ENCODE data around the gene LARP6. TPM values are rescaled to one million over a fixed set of nuclear protein-coding genes. Genes with fewer than 3 reads are reported as not detected.
"Not testable (repeated sequence)": the region's sequence is repeated elsewhere in the genome, so short reads cannot be mapped to it uniquely, and the experiment has no call there.

LARP6 gene
- polyA plus RNA-seq, 1 donor (not counting 4 experiments of a cell fraction or from before 2014, with no cell fraction given): 66.1 TPM

DNA sequence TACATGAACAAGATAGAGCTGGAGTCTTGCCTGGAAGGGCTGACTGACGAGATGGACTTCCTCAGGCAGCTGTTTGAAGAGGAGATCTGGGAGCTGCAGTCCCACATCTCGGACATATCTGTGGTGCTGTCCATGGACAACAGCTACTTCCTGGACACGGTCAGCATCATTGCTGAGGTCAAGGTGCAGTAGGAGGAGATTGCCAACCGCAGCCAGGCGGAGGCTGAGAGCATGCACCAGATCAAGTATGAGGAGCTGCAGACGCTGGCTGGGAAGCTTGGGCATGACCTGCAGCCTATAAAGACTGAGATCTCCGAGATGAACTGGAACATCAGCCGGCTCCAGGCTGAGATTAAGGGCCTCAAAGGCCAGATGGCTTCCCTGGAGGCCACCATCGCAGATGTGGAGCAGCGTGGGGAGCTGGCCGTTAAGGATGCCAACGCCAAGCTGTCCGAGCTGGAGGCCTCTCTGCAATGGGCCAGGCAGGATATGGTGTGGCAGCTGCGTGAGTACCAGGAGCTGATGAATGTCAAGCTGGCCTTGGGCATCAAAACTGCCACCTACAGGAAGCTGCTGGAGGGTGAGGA is 5.5 kb upstream of the LARP6 start:
- FAIRE-seq: no peak
- no peak overlapping the region for H3K27ac ChIP-seq (ENCODE audit: control insufficient read depth, insufficient read depth, low read length)
- H3K9me3 ChIP-seq (ENCODE audit: control insufficient read depth, low read depth, low read length): no peaks in the 10 kb centered on the region
- H2AFZ ChIP-seq (ENCODE audit: control insufficient read depth, low read length): no peak overlapping the region
- no peaks in the 10 kb centered on the region for H3K27me3 ChIP-seq (ENCODE audit: control insufficient read depth, extremely low read depth, insufficient read depth, low read length)
- H3K4me3 ChIP-seq (ENCODE audit: control insufficient read depth in 2 of 3, extremely low read depth in 1 of 3, insufficient read depth in 2 of 3, low read depth in 1 of 3, low read length in 3 of 3): no peak overlapping the region
- H3K79me2 ChIP-seq (ENCODE audit: control insufficient read depth, insufficient read depth, low read length): no peaks in the 10 kb centered on the region
- H3K4me2 ChIP-seq (ENCODE audit: control insufficient read depth, extremely low read depth, insufficient read depth, low read depth, low read length): no peak overlapping the region
- dilution Hi-C loops (cut with MboI; ENCODE audit: extremely low pct_ligation_motif_present, low sequenced_read_pairs): no loop called here
- peaks cover 37% of the 10 kb centered on the region for H3K4me1 ChIP-seq (ENCODE audit: control insufficient read depth, extremely low read depth, insufficient read depth, low read length)
- DNase-seq (ENCODE audit: low read depth, low spot score): no peak
- no peak overlapping the region for H3K9ac ChIP-seq (ENCODE audit: control insufficient read depth, extremely low read depth, insufficient read depth, low read length)
- H3K9me1 ChIP-seq (ENCODE audit: control insufficient read depth, extremely low read depth, insufficient read depth, low read length): no peaks in the 10 kb centered on the region
- no peaks in the 10 kb centered on the region for H4K20me1 ChIP-seq (ENCODE audit: control insufficient read depth, extremely low read depth, insufficient read depth, low read length)
- TF ChIP-seq EZH2 (IDR thresholded peaks at IDR 0.05; ENCODE audit: low read length): no peak
- TF ChIP-seq, protein P1, sequence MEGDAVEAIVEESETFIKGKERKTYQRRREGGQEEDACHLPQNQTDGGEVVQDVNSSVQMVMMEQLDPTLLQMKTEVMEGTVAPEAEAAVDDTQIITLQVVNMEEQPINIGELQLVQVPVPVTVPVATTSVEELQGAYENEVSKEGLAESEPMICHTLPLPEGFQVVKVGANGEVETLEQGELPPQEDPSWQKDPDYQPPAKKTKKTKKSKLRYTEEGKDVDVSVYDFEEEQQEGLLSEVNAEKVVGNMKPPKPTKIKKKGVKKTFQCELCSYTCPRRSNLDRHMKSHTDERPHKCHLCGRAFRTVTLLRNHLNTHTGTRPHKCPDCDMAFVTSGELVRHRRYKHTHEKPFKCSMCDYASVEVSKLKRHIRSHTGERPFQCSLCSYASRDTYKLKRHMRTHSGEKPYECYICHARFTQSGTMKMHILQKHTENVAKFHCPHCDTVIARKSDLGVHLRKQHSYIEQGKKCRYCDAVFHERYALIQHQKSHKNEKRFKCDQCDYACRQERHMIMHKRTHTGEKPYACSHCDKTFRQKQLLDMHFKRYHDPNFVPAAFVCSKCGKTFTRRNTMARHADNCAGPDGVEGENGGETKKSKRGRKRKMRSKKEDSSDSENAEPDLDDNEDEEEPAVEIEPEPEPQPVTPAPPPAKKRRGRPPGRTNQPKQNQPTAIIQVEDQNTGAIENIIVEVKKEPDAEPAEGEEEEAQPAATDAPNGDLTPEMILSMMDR (optimal IDR thresholded peaks at IDR 0.05 in 1 of 3, IDR thresholded peaks at IDR 0.05 in 1 of 3, conservative IDR thresholded peaks at IDR 0.05 in 1 of 3; ENCODE audit: extremely low read depth in 1 of 3, insufficient read depth in 2 of 3, low read length in 3 of 3): no peak
- H3K36me3 ChIP-seq (ENCODE audit: control insufficient read depth in 2 of 2, extremely low read depth in 1 of 2, insufficient read depth in 2 of 2, low read length in 2 of 2): no peaks in the 10 kb centered on the region

- H3K9me3 ChIP-seq (ENCODE audit: control insufficient read depth, low read depth, low read length); H3K9ac ChIP-seq (ENCODE audit: control insufficient read depth, extremely low read depth, insufficient read depth, low read length); H3K4me2 ChIP-seq (ENCODE audit: control insufficient read depth, extremely low read depth, insufficient read depth, low read depth, low read length); H4K20me1 ChIP-seq (ENCODE audit: control insufficient read depth, extremely low read depth, insufficient read depth, low read length); DNase-seq (ENCODE audit: low read depth, low spot score); H3K9me1 ChIP-seq (ENCODE audit: control insufficient read depth, extremely low read depth, insufficient read depth, low read length); FAIRE-seq; H3K36me3 ChIP-seq (ENCODE audit: control insufficient read depth in 2 of 2, extremely low read depth in 1 of 2, insufficient read depth in 2 of 2, low read length in 2 of 2); dilution Hi-C loops (cut with MboI; ENCODE audit: extremely low pct_ligation_motif_present, low sequenced_read_pairs); H3K27ac ChIP-seq (ENCODE audit: control insufficient read depth, insufficient read depth, low read length); H3K79me2 ChIP-seq (ENCODE audit: control insufficient read depth, insufficient read depth, low read length); H3K4me3 ChIP-seq (ENCODE audit: control insufficient read depth in 2 of 3, extremely low read depth in 1 of 3, insufficient read depth in 2 of 3, low read depth in 1 of 3, low read length in 3 of 3); H3K27me3 ChIP-seq (ENCODE audit: control insufficient read depth, extremely low read depth, insufficient read depth, low read length); H2AFZ ChIP-seq (ENCODE audit: control insufficient read depth, low read length): not testable (repeated sequence)
- H3K4me1 ChIP-seq (ENCODE audit: control insufficient read depth, extremely low read depth, insufficient read depth, low read length): peaks cover 34% of the 10 kb centered on the region
Measured at GRCh38 chr15:70858614-70859321, 4.8 kb upstream of the LARP6 start.

Data from keratinocyte (primary cell).